Testis (tissue), 3 donors: Measurements from ENCODE around the gene GRIN2C. TPM values are rescaled to one million over a fixed set of nuclear protein-coding genes. Genes with fewer than 3 reads are reported as not detected.

Experiments
- DNase-seq: peaks from one replicate; pipeline ENCODE4 v3.0.0-alpha.2; 2019
- H3K27ac ChIP-seq, 2 donors: fragments of 200-600 bp; sonication (generic); one replicate each; pipeline ENCODE4 v1.5.1; 2019
- H3K27me3 ChIP-seq: fragments of 200-600 bp; sonication (generic); one replicate; pipeline ENCODE4 v1.5.1; 2019
- H3K36me3 ChIP-seq: fragments of 200-600 bp; sonication (generic); one replicate; pipeline ENCODE4 v1.5.1; 2017; ENCODE audit warnings: low read depth; ENCODE audit errors: missing control alignments
- H3K4me1 ChIP-seq: fragments of 200-600 bp; sonication (generic); one replicate; pipeline ENCODE4 v1.5.1; 2019
- H3K4me3 ChIP-seq, 2 donors: fragments of 200-600 bp; sonication (generic); one replicate each; pipeline ENCODE4 v1.5.1; 2017 to 2019
- H3K9me3 ChIP-seq: fragments of 200-600 bp; sonication (generic); one replicate; pipeline ENCODE4 v1.5.1; 2017
- POLR2A ChIP-seq: fragments of 450-650 bp; IDR thresholded peaks from one replicate; pipeline ENCODE4 v1.6.1; 2017; ENCODE audit warnings: antibody characterized with exemption, mild to moderate bottlenecking, moderate library complexity
- WGBS, 2 donors: methylation state at CpG; one replicate each; pipeline ENCODE4 v1.1.5; 2018; 5-methylcytosine and 5-hydroxymethylcytosine counted together
- intact Hi-C: fragments of 100-400 bp; cut with DNase I; formaldehyde crosslinking; loops from one replicate; pipeline ENCODE4 v1.15.1; 2023; ENCODE audit warnings: low total_unique reads
- polyA plus RNA-seq: library from polyadenylated mRNA; stranded (reverse); fragments of 350-450 nt; fragmentation: Illumina TruSeq; extraction: RNeasy Lipid Tissue Mini Kit (QIAGEN cat#74804); gene quantifications from one replicate; pipeline ENCODE4 v1.2.3, GENCODE V29; 2014; ENCODE audit warnings: low read depth, low replicate concordance; ENCODE audit not compliant: insufficient read depth
- total RNA-seq, 2 donors: library from RNA; depleted of rRNA; stranded (reverse); fragments of >200 nt; gene quantifications; one replicate each; pipeline ENCODE4 v1.2.3, GENCODE V29; 2016
- TF ChIP-seq, protein P1 (sequence below), 3 experiments: fragments of 450-650 bp in 2 of 3; fragments of 200-600 bp in 1 of 3; sonication (generic) in 1 of 3; IDR thresholded peaks; one replicate each; pipeline ENCODE4 v1.5.1; 2016 to 2019; ENCODE audit warnings: antibody characterized with exemption in 3 of 3, mild to moderate bottlenecking in 2 of 3, moderate library complexity in 1 of 3

The GRIN2C gene
- total and polyA plus RNA-seq, 3 donors from 2014 or later = 7.7 to 20.8 (median 20.1) TPM

GRCh38 chr17:74819801-74820436 lies 39.8 kb downstream of the GRIN2C start:
- intact Hi-C loops = no loop called here
- Histone ChIP-seq H3K4me3 (no peak overlapping the region), H3K9me3 (no peaks in the 10 kb centered on the region), H3K27me3 (no peaks in the 10 kb centered on the region), H3K36me3 (no peaks in the 10 kb centered on the region), H3K27ac (no peak overlapping the region), H3K4me1 (peaks cover 2% of the 10 kb centered on the region)
- DNase-seq = no peak
- 89 to 95% methylated on average over 5 to 16 of the region's 16 CpGs for WGBS, 2 donors
- TF ChIP-seq POLR2A = no peak
- TF ChIP-seq, protein P1, sequence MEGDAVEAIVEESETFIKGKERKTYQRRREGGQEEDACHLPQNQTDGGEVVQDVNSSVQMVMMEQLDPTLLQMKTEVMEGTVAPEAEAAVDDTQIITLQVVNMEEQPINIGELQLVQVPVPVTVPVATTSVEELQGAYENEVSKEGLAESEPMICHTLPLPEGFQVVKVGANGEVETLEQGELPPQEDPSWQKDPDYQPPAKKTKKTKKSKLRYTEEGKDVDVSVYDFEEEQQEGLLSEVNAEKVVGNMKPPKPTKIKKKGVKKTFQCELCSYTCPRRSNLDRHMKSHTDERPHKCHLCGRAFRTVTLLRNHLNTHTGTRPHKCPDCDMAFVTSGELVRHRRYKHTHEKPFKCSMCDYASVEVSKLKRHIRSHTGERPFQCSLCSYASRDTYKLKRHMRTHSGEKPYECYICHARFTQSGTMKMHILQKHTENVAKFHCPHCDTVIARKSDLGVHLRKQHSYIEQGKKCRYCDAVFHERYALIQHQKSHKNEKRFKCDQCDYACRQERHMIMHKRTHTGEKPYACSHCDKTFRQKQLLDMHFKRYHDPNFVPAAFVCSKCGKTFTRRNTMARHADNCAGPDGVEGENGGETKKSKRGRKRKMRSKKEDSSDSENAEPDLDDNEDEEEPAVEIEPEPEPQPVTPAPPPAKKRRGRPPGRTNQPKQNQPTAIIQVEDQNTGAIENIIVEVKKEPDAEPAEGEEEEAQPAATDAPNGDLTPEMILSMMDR (IDR thresholded peaks at IDR 0.05) = no peak

DNA sequence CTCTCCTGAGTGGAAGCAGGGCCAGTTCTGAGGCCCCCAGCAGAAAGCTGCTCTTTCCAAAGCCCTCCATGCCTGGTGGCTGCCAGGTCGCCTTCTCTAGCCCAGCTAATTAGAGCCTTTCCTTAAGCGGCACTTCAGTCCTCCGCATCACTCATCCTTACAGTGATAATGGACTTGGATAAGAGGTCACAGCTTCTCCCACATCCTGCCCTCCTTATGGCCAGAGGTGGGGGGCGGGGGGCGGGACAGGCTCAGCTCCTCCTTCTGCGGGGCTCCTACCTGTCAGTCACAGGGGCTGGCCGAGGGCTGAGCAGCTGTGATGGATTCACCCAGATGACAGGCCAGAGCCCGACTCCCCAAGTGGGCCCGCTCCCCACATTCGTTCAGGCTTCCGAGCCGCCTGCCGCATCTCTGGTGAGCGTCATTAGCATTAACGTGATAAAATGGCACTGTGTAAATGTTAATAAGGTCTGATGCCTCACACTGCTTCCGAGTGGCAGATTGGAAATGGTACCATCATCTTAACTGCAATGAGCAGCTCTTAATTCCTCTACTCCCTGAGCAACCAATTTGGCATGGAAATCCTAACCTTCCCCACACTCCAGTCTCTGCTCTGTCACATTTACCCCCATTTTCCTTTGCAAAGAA lies 41.3 kb downstream of the GRIN2C start:
- WGBS, 2 donors = 95 to 96% methylated on average over 16 of the region's 16 CpGs
- Histone ChIP-seq H3K27me3 (no peaks in the 10 kb centered on the region), H3K4me1 (peaks cover 2% of the 10 kb centered on the region), H3K36me3 (no peaks in the 10 kb centered on the region), H3K27ac (no peak overlapping the region), H3K4me3 (no peak overlapping the region), H3K9me3 (no peaks in the 10 kb centered on the region)
- TF ChIP-seq POLR2A = no peak
- TF ChIP-seq, protein P1 (IDR thresholded peaks at IDR 0.05) = no peak
- DNase-seq = no peak
- intact Hi-C loops = no loop called here

DNA sequence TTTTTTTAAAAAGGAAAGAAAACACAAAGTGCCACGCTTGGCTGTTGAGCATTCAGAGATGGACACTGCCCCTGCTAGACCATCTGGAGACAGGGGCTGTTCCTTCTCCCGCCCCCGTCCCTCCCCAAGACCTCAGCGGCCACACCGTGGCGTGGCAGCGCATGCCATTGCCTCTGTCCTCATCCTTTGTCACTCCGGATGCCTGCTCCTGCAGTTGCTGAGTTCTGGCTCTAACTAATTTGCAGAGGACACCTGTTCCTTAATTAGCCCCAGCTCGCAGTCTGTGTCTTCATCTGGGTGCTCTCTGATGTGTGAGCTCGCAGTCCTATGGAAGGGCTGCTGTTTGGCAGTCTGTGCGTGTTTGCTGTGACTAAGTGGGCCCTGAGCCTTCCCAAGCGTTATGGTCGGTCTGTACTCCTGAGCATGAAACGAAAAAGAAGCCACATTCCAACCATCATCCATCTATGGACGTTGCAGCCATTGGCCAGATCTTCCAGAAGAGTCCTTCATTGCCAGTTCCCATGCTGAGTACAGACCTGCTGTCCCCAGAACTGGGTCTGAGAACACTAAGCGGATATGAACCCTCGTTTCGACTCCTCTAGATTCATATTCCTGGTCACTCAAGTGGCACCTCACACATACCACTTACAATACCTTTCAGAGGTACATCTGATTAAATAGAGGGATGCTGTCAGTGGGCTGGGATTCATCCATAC lies 42.6 kb downstream of the GRIN2C start:
- Histone ChIP-seq H3K27ac (no peak overlapping the region), H3K36me3 (no peaks in the 10 kb centered on the region), H3K9me3 (no peaks in the 10 kb centered on the region), H3K4me3 (no peak overlapping the region), H3K4me1 (no peaks in the 10 kb centered on the region), H3K27me3 (no peaks in the 10 kb centered on the region)
- intact Hi-C loops = no loop called here
- no peak for DNase-seq
- 92 to 97% methylated on average over 16 to 18 of the region's 18 CpGs for WGBS, 2 donors
- TF ChIP-seq, protein P1 (IDR thresholded peaks at IDR 0.05) = no peak
- TF ChIP-seq POLR2A = no peak

DNA sequence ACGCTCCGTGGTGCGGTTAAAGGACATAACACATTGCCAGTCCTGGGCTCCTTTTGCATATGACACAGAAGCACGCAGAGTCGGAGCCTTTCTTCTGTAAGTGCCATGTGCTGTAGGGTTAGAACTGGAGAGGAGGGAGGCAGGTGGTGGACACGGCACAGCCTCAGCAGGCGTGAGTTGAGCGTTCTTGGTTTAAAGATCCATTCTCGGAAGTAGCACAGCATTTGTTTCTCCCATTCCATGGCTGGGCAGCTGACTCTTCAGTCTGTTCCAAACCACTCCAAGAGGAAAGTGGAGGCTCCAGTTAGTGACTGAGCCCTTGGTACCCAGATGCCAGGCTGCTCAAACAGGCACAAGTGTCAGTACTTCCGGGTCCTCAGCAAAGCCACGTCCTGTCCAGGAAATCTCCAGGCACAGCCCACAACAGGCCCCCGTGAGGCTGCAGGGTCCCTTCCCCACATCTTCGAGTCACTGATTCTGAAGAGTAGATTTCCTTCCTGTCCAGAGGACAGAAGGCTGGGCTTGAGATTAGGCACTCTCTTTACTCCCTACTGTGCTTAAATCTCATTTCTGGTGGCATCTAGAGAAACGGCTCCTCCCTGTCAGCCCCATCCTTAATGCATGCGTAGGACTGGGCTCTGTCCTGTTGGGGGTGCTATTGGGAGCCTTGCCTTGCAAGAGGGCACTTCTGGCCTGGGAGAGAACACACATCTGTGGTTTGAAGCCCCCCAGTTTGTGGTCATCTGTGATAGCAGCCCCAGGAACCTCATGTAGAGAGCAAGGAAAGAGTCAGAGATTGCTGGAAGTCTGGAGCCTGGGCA lies 43.9 kb downstream of the GRIN2C start:
- H3K4me1 ChIP-seq = no peaks in the 10 kb centered on the region
- DNase-seq = no peak
- H3K36me3 ChIP-seq = no peaks in the 10 kb centered on the region
- TF ChIP-seq, protein P1 (IDR thresholded peaks at IDR 0.05) = no peak
- TF ChIP-seq POLR2A = no peak
- no peak overlapping the region for H3K4me3 ChIP-seq
- H3K9me3 ChIP-seq = no peaks in the 10 kb centered on the region
- WGBS, 2 donors = 89 to 90% methylated on average over 15 of the region's 15 CpGs
- no peaks in the 10 kb centered on the region for H3K27me3 ChIP-seq
- intact Hi-C loops = no loop called here
- H3K27ac ChIP-seq = no peak overlapping the region
